CD4-positive, alpha-beta T cell treated with Interleukin-2 at 100 ng/mL for 4 hours (primary cell): ENCODE results near the gene ATP5MC2.
"Not testable (repeated sequence)": the region's sequence is repeated elsewhere in the genome, so short reads cannot be mapped to it uniquely, and the experiment has no call there.

Source experiments
- DNase-seq: peaks from one replicate; pipeline ENCODE4 v3.0.0-alpha.2; 2020; ENCODE audit warnings: low spot score

Gene ATP5MC2

GRCh38 chr12:53675701-53676607 lies at the start of gene ATP5MC2:
Gene ATP5MC2 (minus strand): TSS chr12:53676083. CDS start chr12:53672614, 3,469 bp downstream.
- peak; percentile 98 for DNase-seq

- no peak for DNase-seq
Observed at GRCh38 chr12:53722450-53723041, 46.7 kb upstream of the ATP5MC2 start.

GRCh38 chr12:53720946-53721345 lies 45.1 kb upstream of the ATP5MC2 start:
- no peak for DNase-seq

DNA sequence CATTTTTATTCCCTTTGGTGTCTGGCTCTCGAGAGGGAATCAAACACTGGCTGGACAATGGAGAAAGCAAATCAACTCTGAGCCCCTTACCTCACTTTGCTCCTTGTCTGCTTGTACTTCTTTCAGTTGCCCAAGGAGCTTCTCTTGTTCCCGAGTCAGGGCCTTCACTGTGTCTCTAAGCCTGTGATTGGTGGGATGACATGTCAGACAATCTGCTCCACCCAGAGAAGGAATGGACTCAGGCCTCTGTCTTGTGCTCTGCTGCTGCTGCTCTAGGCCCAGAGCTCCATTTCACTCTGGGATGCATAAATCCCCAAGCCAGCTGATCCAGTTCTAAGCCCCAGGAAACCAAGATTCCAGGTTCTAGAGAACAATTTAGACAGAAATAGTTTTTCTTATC lies 43.8 kb upstream of the ATP5MC2 start:
- no peak for DNase-seq

GRCh38 chr12:53718567-53718966 lies 42.7 kb upstream of the ATP5MC2 start:
- not testable (repeated sequence) for DNase-seq

DNA sequence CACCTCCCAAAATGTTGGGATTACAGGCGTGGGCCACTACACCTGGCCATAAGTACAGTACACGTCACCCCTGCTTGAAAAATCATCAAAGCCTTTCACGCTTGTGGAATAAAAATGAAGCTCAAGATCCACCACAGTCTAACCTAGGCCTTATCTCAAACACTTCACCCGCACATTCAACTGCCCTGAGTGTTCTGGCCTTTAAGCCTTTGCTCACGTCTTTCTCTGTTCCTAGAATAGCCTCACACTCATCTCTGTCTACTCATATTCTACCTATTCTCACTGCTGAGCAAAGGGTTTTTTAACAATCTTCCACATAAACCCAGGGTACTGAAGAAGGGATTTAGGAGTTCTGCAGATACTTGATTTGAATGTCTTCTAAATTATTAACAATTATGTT lies 41.4 kb upstream of the ATP5MC2 start:
- DNase-seq: no peak

DNA sequence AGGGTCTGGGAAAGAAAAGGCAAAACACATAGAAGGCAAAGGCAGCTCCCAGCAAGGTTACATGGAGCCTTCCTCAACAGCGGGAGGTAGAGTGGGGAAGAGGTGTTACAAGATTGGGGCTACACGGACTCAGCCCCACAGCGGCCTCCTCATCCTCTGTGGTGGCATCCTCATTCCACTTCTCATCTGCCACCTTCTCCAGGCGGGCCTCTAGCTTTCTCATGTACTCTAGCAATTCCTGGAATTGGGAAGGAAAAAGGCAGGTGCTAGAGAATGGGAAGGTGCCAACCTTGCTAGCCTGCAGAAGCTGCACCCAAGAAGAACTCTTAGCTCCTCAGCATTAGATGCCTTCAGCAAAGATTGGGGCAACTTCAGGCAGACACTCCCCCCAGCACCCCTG lies 38.1 kb upstream of the ATP5MC2 start:
- no peak for DNase-seq

GRCh38 chr12:53713516-53713915 lies 37.6 kb upstream of the ATP5MC2 start:
- no peak for DNase-seq

DNA sequence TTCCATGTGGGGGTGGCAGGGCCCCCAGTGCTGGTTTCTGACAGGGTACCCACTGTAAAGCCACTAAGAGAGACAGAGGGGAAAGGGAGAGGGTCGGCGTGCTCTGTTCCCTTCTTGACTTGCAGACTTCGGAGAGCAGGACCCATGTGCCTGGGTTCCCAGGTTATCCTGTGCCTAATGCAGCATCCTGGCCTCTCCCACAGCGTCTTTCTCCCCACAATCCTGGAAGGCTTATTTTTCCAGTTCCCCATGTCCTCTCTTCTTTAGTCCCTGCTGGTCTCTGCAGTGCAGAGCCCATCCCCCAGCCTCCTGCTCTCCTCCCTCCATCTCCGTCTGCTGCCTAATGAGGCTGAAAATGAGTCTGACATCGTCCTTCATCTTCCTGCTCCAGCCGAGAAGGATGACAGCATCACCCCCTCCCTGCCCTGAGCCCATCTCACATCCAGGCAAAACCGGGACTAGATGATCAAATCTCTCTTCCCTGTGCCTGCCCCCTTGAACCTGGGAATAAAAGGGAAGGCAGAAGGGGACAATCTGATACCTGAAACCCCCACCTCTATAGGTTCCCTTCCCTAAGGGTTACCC lies 36.3 kb upstream of the ATP5MC2 start:
- no peak for DNase-seq

GRCh38 chr12:53710091-53710490 lies 34.2 kb upstream of the ATP5MC2 start:
- no peak for DNase-seq

DNA sequence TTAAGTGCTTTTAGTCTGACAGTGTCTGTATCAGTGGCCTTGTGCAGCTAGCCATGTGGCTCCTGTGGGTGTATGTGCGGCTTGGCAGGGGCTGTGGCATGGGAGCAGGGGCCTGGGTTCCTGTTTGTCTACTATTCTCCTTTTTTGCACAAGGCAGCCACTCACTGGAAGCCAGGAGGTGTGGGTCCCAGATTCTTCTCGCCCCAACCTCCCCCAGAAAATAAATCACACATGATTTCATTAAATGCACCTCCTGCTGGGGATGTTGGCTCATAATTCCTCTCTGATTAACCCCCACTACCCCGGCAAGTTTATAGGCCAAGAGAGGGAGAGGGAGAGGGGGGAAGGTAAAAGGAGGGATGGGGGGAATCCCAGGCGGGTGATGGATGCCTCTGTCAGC lies 33.8 kb upstream of the ATP5MC2 start:
- DNase-seq: no peak

GRCh38 chr12:53706080-53706479 lies 30.2 kb upstream of the ATP5MC2 start:
- DNase-seq: no peak

- DNase-seq: no peak
Observed at GRCh38 chr12:53703756-53704155, 27.9 kb upstream of the ATP5MC2 start.

GRCh38 chr12:53701518-53702264 lies 25.8 kb upstream of the ATP5MC2 start:
- peak; percentile 74 for DNase-seq

DNA sequence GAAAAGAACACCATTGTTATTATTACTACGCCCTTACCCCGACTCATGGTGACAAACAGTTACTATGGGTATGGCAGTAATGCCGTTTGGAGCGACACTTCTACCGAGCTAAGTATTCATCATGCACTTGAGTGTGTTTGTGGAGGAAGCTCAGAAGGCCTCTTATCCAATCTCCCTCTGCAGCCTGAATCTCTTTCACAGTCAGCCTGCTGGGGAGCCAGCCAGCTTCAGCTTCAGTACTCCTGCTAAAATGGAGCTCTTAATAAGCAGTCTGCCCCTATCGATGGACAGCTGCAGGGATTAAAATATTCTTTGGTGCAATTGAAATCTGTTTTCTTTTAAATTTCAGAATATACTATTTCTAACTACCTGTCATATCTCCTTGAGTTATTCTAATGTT lies 24.7 kb upstream of the ATP5MC2 start:
- DNase-seq: no peak

DNA sequence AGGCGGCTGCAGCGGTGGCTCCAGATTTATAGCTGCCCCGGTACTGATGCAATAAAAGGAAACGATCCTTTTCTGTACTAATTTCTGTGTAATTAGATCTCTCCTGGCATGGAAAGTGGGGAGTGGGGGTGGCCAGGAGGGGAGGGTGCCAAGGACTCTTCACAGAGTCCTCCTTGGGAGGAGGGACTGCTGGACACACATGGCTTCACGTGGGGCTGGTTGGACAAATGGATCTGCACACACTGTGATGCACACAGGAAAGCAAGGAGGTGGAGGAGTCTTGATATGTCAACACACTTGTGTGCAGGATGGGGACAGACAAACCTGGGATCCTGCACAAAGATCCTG lies 23.8 kb upstream of the ATP5MC2 start:
- DNase-seq: no peak

GRCh38 chr12:53698948-53699677 lies 23.2 kb upstream of the ATP5MC2 start:
- DNase-seq: no peak

GRCh38 chr12:53696655-53697331 lies 20.9 kb upstream of the ATP5MC2 start:
- DNase-seq: no peak

DNA sequence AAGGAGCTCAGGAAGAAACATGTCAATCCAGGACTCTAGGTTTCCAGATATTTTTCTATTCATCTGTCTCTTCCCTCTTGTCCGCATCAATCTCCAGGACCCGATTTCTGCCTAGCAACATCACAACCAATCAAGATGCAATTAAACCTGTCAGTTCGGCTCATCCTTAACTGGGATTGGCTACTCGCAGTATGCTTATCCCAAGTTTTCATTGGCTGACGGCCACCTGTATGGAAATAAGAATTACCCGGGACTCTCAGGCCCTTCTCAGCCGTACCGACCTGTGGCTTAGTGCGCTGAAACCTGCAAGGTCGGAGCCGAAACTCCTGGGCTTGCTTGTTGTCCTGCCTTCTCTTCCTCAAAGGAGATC lies 20.4 kb upstream of the ATP5MC2 start:
- DNase-seq: peak; percentile 12

GRCh38 chr12:53695152-53696145 lies 19.6 kb upstream of the ATP5MC2 start:
- peak; percentile 22 for DNase-seq
